Mucosa of descending colon (tissue), 3 donors: ENCODE data around the gene AQP4. TPM values are rescaled to one million over a fixed set of nuclear protein-coding genes. Genes with fewer than 3 reads are reported as not detected.

Experiments
- ATAC-seq: fragments of 200-7000 bp; cut with Tn5 transposase; one replicate; pipeline ENCODE4 v1.9.1; 2020; ENCODE audit warnings: mild to moderate bottlenecking, moderate library complexity
- DNase-seq, 3 donors: peaks; one replicate each; pipeline ENCODE4 v3.0.0-alpha.2; 2020
- H3K36me3 ChIP-seq: fragments of 200-600 bp; one replicate; pipeline ENCODE4 v1.8.0; 2021; ENCODE audit warnings: low read depth, mild to moderate bottlenecking
- H3K4me1 ChIP-seq: fragments of 200-600 bp; one replicate; pipeline ENCODE4 v1.8.0; 2021; ENCODE audit warnings: low read depth, mild to moderate bottlenecking
- H3K4me3 ChIP-seq: fragments of 200-600 bp; one replicate; pipeline ENCODE4 v1.8.0; 2021; ENCODE audit warnings: mild to moderate bottlenecking
- H3K9me3 ChIP-seq: fragments of 200-600 bp; one replicate; pipeline ENCODE4 v1.8.0; 2021; ENCODE audit warnings: mild to moderate bottlenecking
- intact Hi-C, 2 donors: fragments of 100-400 bp; cut with DNase I in 1 of 2; cut with micrococcal nuclease in 1 of 2; formaldehyde crosslinking; loops; one replicate each; pipeline versions ENCODE4 v1.11.0 to v1.11.1; 2022; cut with DNase I, micrococcal nuclease
- long read RNA-seq, 2 donors: library from polyadenylated mRNA; unstranded; transcript quantifications; one replicate each; pipeline ENCODE4 v2.0.0, GENCODE V29; 2019 to 2021
- total RNA-seq, 3 donors: library from RNA; stranded (reverse); fragmentation: NEBNext Ultra II Directional in 2 of 3; extraction: Animal tissue kit (Norgen Biotek cat#: 25700) in 2 of 3; gene quantifications; one replicate each; pipeline versions ENCODE4 v1.2.1 to v1.2.4, GENCODE V29; 2021 to 2023
- TF ChIP-seq, protein P1 (sequence below): fragments of 200-600 bp; IDR thresholded peaks from one replicate; pipeline ENCODE4 v1.8.0; 2022; ENCODE audit warnings: antibody characterized with exemption, mild to moderate bottlenecking
- donor health status: DM: no; HTN: no; CAD: no; lungs with moderate emphysema.
- donor health status: DM: no; HTN: no; CAD: no.
- donor health status: DM: no; HTN: yes; CAD: no.

AQP4 gene, protein sequence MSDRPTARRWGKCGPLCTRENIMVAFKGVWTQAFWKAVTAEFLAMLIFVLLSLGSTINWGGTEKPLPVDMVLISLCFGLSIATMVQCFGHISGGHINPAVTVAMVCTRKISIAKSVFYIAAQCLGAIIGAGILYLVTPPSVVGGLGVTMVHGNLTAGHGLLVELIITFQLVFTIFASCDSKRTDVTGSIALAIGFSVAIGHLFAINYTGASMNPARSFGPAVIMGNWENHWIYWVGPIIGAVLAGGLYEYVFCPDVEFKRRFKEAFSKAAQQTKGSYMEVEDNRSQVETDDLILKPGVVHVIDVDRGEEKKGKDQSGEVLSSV
- under 1 TPM in 2 of 3 donors, not detected in 1; 0.10 to 0.63 TPM for total RNA-seq
- long read RNA-seq, donor 1: 0 reads
- long read RNA-seq, donor 2: 0 reads

DNA sequence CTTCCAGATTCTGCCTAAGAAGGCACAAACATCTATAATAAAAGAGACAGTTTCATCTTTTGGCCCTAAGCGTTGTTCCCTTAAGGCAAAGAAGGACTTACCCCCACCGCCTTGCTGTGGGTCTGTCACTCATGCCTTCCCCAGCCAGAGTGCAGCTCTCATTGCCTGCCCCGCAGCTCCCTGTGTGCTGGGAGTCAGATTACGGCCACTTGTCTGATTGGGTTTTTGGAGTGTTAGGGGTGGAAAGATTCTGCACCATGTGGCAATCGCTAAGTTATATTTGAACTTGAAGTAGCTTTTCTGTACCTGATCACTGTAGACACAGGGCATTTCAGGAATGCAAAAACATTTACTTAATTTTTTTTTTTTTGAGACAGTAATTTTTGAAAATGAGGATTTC is at the start of gene AQP4:
Gene AQP4 (minus strand): TSS at position 151 of the 400 bp plus-strand sequence. CDS start 18 bp downstream, at position 133.
- DNase-seq (no peak), ATAC-seq (no peak)
- TF ChIP-seq, protein P1, sequence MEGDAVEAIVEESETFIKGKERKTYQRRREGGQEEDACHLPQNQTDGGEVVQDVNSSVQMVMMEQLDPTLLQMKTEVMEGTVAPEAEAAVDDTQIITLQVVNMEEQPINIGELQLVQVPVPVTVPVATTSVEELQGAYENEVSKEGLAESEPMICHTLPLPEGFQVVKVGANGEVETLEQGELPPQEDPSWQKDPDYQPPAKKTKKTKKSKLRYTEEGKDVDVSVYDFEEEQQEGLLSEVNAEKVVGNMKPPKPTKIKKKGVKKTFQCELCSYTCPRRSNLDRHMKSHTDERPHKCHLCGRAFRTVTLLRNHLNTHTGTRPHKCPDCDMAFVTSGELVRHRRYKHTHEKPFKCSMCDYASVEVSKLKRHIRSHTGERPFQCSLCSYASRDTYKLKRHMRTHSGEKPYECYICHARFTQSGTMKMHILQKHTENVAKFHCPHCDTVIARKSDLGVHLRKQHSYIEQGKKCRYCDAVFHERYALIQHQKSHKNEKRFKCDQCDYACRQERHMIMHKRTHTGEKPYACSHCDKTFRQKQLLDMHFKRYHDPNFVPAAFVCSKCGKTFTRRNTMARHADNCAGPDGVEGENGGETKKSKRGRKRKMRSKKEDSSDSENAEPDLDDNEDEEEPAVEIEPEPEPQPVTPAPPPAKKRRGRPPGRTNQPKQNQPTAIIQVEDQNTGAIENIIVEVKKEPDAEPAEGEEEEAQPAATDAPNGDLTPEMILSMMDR: no peak
- intact Hi-C loops: no loop called here
- no peaks in the 10 kb centered on the region for H3K36me3 ChIP-seq
- no peaks in the 10 kb centered on the region for H3K9me3 ChIP-seq
- H3K4me1 ChIP-seq: peaks cover 12% of the 10 kb centered on the region
- H3K4me3 ChIP-seq: no peak within 1 kb of the TSS

DNA sequence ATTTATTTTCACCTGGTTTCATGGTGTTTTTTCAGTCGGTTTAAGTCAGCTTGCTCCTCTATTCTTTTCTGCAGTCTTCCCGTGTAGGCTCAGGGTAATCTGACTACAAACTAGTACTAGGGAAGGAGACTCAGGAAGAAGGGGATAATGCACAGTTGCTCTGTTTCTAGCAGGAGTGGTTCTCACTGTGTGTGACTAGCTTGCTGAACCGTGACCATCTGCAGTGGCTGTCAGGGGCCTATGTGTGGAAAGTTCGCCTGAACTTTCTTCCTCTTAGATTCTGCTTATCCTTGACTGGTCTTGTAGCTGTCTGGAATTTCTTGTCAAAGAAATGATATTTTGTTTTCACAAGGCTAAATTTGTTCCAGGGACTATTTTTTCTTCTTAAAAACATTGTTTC is 46.3 kb upstream of the AQP4 start:
- TF ChIP-seq, protein P1: no peak
- Histone ChIP-seq H3K36me3 (no peaks in the 10 kb centered on the region), H3K9me3 (no peaks in the 10 kb centered on the region), H3K4me1 (no peaks in the 10 kb centered on the region), H3K4me3 (no peak overlapping the region)
- intact Hi-C loops: no loop called here
- no peak for DNase-seq
- ATAC-seq: no peak

DNA sequence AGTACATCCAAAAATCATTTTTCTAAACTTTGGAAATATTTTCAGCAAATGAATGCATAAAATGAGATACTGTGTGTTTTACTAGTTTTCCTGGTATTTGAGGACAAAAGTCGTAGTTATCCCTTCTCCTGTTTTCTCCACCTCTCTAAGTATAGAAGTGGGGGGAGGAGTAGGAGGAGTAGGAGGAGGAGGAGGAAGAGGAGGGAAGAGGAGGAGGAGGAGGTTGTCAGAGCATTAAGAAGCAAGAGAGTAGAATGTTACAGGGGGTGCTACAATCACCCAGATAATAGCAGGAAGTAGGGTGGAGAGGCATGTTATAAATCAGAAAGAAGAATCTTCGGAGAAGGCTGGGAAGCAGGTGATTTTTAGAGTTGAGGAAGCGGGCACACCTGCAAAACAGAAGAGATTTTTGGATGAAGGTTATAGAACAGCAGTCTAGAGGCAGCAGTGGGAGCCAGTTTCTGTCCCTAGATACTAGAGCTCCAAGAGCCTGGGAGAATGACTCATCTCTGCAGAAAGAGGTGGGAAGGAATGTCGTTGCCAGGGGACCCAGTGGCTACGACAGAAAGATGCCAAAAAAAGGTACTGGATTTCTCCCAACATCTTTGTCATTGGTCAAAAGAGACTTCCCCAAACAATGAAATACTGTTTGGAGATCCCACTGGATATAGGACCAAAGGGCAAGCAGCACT is 44.2 kb upstream of the AQP4 start:
- H3K4me3 ChIP-seq: no peak overlapping the region
- H3K36me3 ChIP-seq: no peaks in the 10 kb centered on the region
- DNase-seq: no peak
- intact Hi-C loops: no loop called here
- no peak for ATAC-seq
- no peaks in the 10 kb centered on the region for H3K4me1 ChIP-seq
- TF ChIP-seq, protein P1: no peak
- H3K9me3 ChIP-seq: no peaks in the 10 kb centered on the region

DNA sequence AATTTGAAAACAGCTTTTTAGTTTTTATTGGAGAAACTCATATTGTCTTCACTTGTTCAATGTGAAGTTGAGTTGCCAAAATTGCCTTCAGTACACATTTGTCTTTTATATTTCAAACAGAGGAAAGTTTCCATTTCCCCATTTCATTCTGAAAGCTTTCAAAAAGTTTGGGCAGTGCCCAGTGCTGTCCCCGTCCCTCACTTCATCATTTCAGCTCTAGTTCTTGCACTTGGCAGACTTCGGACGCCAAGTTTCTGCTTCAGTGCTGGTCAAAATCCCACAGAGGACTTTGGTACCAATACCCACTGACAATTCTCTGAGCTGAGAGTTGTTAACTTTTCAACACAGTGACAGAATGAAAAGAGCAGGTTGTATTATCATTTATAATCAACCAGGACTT is 43.4 kb upstream of the AQP4 start:
- TF ChIP-seq, protein P1: no peak
- no peaks in the 10 kb centered on the region for H3K9me3 ChIP-seq
- no peak overlapping the region for H3K4me3 ChIP-seq
- no peaks in the 10 kb centered on the region for H3K4me1 ChIP-seq
- intact Hi-C loops: no loop called here
- DNase-seq: no peak
- H3K36me3 ChIP-seq: no peaks in the 10 kb centered on the region
- no peak for ATAC-seq

DNA sequence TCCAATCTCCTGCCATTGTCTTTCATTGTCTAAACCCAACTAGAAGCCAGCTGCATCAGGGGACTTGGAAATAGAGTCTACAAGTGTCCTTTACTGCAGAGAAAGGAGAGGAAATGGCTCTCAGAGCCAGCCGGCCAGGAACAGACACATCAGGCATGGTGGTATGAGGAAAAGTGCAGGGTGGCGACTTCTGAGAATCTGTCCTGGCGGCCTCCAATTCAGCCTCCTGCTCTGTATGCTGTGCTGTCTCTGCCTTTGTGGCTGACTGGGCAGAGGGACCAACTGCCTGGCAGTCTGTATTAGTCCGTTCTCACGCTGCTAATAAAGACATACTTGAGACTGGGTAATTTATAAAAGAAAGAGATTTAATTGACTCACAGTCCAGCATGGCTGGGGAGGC is 36.8 kb upstream of the AQP4 start:
- TF ChIP-seq, protein P1: no peak
- H3K9me3 ChIP-seq: no peaks in the 10 kb centered on the region
- ATAC-seq (no peak), DNase-seq (no peak)
- no peak overlapping the region for H3K4me3 ChIP-seq
- no peaks in the 10 kb centered on the region for H3K4me1 ChIP-seq
- no peaks in the 10 kb centered on the region for H3K36me3 ChIP-seq
- intact Hi-C loops: no loop called here
